Esophagus mucosa (tissue), 1 donor: Measurements from ENCODE around the gene ISL2. TPM values are rescaled to one million over a fixed set of nuclear protein-coding genes. Genes with fewer than 3 reads are reported as not detected.

Experiments used
- ATAC-seq: fragments of 200-7000 bp; cut with Tn5 transposase; one replicate; pipeline ENCODE4 v1.9.1; 2020
- total RNA-seq: library from RNA; stranded (reverse); gene quantifications from one replicate; pipeline ENCODE4 v1.2.4, GENCODE V29; 2023
- donor health status: DM: yes; HTN: yes; CAD: no.

Gene ISL2
- total RNA-seq, 1 donor from 2014 or later, result not detected

DNA sequence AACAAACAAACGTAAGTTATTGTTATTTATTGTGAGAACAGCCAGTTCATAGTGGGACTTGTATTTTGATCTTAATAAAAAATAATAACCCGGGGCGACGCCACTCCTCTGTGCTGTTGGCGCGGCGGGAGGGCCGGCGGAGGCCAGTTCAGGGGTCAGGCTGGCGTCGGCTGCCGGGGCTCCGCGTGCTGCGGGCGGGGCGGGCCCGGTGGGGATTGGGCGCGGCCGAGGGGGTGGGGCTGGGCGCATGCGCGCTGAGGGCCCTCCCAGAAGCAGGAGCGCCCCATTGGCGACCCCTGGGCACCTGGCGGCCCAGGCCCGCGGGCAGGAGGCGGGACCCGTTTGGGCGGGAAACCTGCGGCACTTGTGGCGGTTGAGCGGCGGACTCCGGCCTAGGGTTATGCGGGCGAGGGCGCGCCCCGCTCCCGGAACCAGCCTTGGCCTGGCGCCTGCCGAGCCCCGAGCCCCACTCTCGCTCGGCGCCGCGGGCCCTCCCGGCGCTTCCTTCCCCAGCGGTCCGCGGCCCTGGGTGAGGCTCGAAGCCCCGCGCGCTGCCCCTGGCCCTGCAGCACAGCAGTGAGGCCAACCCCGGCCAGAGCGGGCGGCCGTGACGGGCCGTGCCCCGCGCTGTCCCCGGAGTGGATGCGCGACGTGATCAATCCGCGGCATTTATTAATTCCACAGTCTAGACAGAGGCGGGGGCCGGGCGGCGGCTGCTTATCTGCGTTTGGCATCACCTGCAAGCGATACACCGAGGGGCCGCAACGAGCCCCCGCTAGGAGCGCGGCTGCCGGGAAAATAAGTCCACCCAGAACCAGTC lies 6.0 kb downstream of the ISL2 start:
- ATAC-seq, result no peak

DNA sequence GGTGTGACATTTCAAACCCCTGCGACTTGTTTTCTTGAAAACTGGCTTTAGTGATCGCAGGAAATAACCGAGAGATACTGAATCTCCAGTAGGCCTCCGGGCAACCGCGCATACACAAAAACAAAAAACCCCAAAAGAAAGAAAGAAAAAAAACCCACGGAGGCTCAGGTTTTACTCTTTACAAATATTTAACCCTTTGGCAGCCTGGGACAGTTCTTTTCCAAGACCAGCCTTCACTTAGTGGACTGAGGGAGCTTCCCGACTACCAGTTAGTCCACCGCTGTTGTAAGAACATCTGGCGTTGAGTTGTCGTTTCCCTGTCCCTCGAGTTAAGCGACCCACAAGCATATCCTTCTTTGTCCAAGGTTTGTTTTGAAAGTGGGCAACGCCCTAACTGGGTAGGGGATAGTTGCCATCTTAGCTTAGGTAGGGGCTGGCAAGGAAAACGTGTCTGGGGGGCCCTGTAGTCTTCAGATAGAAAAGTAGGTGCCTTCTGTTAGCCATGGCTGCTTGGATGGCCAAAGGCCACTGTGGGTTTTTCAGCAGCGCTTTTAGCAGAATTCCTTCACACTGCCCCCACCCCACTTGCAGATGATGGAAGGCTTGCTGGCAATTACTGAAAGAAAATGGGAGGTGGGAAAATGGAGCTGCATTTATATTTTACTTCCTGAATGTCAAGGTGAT lies 6.9 kb downstream of the ISL2 start:
- no peak for ATAC-seq

GRCh38 chr15:76344893-76345582 lies 8.5 kb downstream of the ISL2 start:
- ATAC-seq, result no peak

- ATAC-seq, result no peak
These were observed 9.0 kb downstream of the ISL2 start for GRCh38 chr15:76345583-76345879.

DNA sequence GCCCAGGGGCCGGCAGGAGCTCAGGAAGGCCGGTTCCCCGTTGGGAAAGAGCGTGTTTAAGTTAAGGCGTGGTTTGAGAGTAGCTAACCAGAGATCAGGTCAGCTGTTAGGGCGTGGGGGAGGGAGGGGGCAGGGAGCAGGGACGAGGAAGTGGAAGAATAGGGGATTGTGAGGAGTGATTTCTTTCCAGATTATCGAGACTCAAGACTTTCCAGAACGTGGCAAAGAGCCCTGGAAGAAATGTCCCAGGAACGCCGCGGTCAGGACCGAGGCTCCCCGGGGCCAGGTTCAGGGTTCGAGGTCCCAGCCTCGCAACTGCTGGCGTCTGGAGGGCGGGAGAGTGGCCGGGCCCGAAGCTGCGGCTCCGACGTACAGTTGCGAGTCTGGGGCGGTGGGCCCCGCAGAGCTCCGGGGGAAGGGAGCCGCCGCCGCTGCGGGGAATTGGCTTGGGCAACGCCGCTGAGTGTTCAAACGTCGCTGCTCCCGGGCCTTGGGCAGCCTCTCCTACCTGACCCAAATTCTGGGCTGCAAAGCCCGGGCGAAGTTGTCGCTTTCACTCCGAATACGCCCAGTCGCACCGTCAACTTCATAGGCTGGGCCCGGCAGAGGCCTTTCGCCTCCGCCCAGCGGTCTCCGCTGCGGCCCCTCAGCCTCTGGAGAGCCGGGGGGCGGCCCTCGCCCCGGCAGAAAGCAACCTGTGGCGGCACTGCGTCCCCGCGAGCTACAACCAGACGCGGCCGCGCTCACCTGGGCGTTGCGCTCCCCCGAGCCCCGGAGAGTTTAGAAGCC lies 9.5 kb downstream of the ISL2 start:
- peak; percentile 51 for ATAC-seq

DNA sequence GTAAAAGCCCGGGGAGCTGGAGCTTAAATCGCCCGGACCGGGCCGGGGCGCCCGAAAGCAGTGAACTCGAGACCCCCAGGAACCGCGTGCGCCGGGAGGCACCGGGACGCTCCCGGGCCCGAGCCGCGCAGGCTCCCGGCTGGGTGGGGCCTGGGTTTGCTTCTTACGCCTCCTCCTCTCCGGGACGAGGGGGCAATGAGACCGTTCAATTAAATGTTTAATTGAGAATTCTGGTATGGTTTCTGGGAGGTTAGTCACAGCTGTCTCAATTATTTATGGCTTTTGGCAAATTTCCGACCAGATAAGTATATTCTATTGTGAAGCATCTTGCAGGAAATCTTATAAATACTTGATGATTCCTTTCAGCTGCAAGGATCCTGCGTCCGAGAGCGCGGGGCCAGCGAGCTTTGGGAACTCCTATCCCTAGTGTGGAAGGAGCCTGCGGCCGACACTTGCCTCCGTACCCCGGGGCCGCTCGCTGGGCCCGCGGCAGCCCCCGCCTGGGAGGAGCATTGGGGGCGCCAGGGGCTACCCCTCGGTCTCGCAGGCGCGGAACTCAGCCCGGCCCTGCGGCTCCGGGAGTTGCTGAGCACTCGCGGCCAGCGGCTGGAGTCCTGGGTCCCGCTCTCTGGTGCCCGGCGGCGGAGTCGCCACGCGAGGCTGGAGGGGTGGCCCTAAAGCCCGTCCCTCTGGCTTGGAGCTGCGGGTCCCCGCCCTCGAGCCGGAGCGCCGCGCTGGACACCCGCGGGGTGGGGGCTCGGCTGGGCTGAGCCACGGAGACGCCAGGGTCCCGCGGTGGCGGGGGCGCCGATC lies 10.3 kb downstream of the ISL2 start:
- ATAC-seq, result no peak

- no peak for ATAC-seq
These were observed 11.0 kb downstream of the ISL2 start for GRCh38 chr15:76347482-76348055.

GRCh38 chr15:76349301-76350070 lies 12.9 kb downstream of the ISL2 start:
- ATAC-seq, result no peak

DNA sequence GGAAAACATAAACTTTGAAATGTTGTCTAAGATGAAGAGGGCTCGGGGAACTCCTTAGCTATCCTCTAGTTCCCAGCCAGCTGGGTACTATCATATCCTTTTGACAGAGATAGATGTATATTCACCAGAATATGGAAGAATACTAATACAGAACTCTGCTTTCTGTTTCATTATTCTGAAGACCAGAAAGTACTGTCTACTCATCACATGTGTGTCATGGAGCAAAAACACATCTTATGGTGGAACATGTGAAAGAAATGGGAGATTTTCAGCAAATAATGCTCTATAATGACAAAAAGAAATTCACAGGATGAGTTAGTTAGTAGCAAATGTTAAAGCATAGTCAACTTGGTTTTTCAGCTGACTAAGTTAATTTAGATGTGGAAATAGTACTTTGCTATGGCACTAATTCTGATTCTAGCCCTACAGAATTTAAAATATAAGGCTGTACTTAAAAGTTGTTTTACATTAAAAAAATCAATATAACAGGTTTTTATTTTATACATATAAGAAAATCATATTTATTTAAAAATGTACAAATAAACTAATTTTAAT lies 16.5 kb downstream of the ISL2 start:
- ATAC-seq, result no peak

DNA sequence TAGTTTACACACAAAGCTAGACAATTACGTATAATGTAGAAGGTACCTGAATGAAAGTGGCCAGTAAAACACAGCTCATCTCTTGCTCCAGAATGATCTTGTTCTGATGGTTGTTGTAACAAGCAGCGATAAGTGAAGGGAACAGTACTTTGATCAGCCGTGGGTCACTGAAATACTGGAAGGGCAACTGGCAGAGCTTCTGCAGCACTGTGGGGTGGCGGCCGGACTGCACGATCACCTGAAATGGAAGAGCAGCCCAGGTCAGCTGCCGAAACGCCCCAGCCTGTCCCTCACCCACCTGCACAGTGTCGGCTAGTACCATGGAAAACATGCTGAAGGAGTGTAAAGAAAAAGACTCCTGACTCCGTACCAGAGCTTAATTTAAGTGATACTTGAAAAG lies 17.3 kb downstream of the ISL2 start:
- ATAC-seq, result no peak

DNA sequence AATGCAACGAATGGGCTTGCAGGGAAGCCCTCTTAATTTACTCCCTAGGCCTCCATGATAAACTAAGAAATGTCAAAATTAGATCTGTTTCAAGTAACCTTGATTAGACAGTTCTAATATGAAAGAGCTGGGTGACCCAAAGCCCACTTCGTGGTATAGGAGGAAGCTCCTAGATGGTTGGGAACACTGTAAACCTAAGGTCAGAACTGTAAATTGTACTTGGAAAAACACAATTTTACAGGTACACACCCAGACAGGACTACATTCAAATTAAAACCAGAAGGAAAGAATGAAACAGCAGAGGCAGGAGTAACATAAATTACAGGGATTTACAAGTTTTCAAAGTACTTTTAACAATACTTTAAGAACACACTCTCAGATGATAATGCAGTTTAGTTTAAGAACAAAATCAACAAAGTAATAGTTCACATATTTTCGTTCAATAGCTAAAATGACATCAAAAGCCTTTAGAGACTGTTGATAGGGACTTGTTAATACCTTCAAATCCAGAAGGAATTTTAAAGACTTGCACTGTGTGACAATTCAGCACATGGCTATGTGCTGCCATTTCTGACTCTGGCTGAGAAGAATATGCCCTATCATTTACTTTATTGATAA lies 18.4 kb downstream of the ISL2 start:
- no peak for ATAC-seq

- no peak for ATAC-seq
These were observed 21.9 kb downstream of the ISL2 start for GRCh38 chr15:76358453-76358852.

GRCh38 chr15:76359152-76359551 lies 22.6 kb downstream of the ISL2 start:
- no peak for ATAC-seq

DNA sequence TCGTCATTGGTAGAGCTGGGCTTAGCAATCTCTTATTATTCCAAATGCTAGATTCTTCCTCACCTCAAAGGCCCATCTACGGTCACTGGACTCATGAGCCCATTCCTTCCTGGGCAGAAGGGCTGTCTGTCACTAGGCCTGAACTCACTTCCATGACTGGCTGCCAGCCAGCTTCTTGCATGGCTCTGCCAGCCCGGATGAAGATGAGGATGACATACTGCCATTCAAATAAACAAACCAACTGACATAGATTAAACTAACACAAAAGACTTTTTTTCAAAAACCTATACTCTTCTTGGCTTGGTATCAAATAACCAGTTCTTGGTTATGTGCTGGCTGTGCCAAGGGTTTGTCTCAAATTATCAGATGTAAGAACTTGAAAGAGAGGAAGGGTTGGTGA lies 23.8 kb downstream of the ISL2 start:
- ATAC-seq, result no peak

- ATAC-seq, result peak; percentile 33
These were observed 26.7 kb downstream of the ISL2 start for GRCh38 chr15:76363251-76363650.

GRCh38 chr15:76366714-76367113 lies 30.1 kb downstream of the ISL2 start:
- no peak for ATAC-seq

- peak; percentile 36 for ATAC-seq
These were observed 31.6 kb downstream of the ISL2 start for GRCh38 chr15:76368122-76368621.

- no peak for ATAC-seq
These were observed 39.5 kb downstream of the ISL2 start for GRCh38 chr15:76376029-76376428.

- ATAC-seq, result no peak
These were observed 40.2 kb downstream of the ISL2 start for GRCh38 chr15:76376816-76377215.

DNA sequence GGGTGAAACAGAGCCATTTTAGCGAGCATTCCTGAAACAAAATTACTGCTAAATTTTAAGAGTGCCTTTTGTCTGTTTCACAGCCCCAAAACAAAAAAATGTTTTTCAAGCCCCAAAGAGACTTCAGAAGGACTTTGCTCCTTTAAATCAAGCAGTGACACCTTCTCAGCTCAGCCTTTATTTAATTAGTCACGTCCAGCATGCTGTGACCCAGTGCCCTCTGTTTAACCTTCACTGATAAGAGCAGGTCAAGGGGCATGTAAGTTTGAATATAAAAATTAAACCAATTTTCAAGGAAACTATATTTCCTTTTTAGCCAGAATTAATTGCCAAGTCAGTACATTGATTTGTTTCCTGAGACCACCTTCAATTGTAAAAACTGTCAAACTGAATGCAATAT lies 40.6 kb downstream of the ISL2 start:
- ATAC-seq, result no peak
